ENCODE measurements around the gene TTC9B.
A peak's percentile ranks its signal among the peaks of the same experiment; 100 is the strongest.

Gene TTC9B

DNA sequence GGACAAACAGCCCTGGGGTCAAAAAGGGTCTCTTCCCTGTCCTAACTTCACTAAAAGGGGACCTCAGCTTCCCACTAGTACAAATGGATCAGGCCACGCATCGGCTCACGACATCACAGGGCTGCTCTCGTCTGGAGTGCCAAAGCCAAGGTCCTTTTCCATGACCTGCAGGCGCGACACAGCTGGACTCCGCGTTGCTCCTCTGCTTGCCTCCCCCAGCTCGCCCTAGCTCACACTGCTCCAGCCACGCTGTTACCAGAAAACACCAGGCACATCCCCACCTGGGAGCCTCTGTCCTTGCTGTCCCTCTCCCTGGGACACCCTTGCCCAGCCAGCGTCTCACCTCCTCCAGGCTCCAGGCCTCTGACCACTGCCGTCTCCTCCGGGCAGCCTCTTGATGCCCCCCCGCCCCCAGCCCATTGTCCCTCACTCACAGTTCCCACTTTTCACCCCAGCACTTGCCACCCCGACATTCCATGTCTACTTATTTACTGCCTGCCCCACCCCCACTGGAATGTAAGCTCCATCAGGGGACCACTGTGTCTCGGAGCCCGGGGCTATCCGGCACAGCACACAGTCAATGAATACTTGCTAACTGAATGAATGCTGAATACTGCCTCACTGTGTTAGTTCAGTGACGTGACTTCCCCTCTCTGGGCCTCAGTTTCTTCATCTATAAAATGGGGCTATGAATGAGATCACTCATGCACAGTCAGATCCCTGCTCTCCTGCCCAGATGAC is 46.3 kb upstream of the TTC9B start:
- no peak for DNase-seq (ENCODE audit: low read depth)
- TF ChIP-seq, protein P1, sequence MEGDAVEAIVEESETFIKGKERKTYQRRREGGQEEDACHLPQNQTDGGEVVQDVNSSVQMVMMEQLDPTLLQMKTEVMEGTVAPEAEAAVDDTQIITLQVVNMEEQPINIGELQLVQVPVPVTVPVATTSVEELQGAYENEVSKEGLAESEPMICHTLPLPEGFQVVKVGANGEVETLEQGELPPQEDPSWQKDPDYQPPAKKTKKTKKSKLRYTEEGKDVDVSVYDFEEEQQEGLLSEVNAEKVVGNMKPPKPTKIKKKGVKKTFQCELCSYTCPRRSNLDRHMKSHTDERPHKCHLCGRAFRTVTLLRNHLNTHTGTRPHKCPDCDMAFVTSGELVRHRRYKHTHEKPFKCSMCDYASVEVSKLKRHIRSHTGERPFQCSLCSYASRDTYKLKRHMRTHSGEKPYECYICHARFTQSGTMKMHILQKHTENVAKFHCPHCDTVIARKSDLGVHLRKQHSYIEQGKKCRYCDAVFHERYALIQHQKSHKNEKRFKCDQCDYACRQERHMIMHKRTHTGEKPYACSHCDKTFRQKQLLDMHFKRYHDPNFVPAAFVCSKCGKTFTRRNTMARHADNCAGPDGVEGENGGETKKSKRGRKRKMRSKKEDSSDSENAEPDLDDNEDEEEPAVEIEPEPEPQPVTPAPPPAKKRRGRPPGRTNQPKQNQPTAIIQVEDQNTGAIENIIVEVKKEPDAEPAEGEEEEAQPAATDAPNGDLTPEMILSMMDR (IDR thresholded peaks at IDR 0.05; ENCODE audit: control insufficient read depth, extremely low read depth, insufficient read depth) = no peak
- no peak overlapping the region for H3K4me3 ChIP-seq (ENCODE audit: low read depth, low read length)

DNA sequence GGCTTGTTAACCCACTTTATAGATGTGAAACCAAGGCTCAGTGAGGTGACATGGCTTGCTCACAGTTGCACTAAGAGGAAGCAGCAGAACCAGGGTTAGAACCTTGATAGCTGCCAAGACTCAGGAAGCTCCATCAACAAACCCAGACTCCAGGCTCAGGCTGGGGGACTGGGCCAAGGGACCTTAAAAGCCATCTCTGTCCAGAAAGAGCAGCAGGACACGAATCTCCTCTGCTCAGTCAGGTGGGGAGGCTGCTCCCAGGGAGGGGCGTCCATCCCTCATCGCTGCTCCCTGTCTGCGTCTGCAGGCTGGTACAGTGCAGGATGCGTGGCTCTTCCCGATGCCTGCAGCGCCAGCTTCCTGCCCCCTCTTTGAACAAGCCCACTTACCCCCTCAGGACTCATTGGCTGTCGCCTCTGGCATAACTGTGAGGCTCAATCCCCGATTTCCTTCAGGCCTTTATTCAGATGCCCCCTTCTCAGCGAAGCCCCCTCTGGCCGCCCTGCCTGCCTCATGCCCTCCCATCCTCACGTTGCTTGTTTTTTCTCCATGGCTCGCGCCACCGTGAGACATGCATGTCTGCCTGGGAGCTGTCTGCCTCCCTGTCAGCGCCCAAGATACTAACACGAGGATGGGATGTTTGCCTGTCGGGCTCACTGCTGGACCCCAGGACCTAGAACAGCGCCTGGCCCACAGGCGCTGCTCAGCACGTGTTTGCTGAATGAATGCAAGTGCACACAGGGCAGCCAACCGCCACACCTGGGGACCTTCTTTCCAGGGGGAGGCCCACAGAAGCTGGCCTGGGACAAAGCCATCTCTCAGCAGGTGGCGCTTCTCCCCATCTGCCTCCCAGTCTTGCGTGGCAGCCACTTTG is 45.5 kb upstream of the TTC9B start:
- DNase-seq (ENCODE audit: low read depth) = no peak
- no peak overlapping the region for H3K4me3 ChIP-seq (ENCODE audit: low read depth, low read length)
- TF ChIP-seq, protein P1 (IDR thresholded peaks at IDR 0.05; ENCODE audit: control insufficient read depth, extremely low read depth, insufficient read depth) = no peak

DNA sequence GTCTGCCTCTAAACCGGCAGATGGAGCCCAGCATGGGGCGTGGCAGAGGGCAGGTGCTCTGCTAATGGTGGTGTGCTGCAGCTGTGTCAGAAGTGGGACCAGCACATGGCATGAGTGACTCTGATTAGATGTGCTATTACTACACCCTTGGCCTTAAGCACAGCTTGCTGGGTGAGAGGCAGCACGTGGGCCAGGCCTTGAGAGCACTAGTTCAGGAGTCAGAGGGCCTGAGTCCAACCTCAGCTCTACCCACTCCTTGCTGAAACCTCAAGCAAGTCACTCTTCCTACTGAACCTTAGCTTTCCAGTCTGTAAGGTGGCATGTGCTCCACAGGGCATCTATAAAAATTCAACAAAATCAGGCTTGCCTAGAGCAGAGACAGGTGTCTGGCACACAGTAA is 44.2 kb upstream of the TTC9B start:
- TF ChIP-seq, protein P1 (IDR thresholded peaks at IDR 0.05; ENCODE audit: control insufficient read depth, extremely low read depth, insufficient read depth) = no peak
- DNase-seq (ENCODE audit: low read depth) = no peak
- H3K4me3 ChIP-seq (ENCODE audit: low read depth, low read length) = no peak overlapping the region

DNA sequence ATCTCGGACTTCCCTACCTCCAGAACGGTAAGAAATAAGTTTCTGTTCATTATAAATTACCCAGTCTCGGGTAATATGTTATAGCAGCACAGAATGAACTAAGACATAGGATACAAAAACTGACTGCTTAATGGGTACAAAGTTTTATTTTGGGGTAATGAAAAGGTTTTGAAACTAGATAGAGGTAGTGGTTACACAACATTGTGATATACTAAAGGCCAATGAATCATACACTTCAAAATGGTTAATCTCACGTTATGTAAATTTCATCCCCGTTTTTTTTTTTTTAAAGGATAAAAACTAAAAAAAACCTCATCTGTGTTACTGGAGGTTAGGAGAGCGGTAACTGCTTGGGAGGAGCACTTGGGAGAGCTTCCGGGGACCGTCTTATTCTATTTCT is 43.4 kb upstream of the TTC9B start:
- TF ChIP-seq, protein P1 (IDR thresholded peaks at IDR 0.05; ENCODE audit: control insufficient read depth, extremely low read depth, insufficient read depth) = no peak

DNA sequence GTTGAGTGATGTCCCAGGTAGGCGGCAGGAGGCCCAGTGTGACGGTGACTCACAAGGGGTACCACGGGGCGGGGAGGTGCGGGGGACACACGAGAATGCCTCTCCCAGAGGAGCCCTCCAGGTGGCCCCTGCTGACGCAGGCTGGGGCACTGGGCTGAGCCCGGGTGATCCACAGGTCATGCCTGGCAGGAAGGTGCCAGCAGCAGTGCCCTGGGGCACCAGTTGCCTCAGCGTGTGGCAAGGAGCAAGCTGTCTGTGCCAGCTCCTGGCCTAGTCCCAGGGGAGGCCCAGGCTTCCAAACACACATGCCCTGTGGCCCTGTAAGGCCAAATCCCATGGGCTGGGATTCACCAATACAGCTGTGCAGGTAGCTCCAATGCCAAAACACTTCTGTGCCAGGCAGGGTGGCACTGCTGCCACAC is 38.9 kb upstream of the TTC9B start:
- TF ChIP-seq, protein P1 (IDR thresholded peaks at IDR 0.05; ENCODE audit: control insufficient read depth, extremely low read depth, insufficient read depth) = no peak
- peak; percentile 97 for DNase-seq (ENCODE audit: low read depth)

More for the DNA sequence above, 43.4 kb upstream of the TTC9B start:
- H3K4me3 ChIP-seq (ENCODE audit: low read depth, low read length) = no peak overlapping the region
- no peak for DNase-seq (ENCODE audit: low read depth)

DNA sequence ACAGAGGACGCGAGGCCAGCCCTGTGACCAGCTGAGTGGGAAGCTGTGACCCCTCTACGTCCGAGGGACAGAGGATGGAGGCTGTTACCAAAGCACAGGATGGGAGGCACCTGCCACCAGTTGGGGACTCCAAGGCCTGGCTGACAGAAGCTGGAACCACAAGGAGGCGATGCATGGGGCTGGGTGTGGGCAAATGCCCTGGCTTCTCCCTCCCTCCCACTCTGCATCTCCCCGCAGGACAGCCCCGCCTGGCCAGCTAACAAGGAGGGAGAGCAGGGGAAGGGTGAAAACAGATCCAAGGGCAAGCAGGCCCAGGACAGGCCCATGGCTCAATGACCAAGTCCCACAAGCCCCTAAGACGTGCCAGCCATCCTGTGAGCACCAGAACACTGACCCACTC is 38.3 kb upstream of the TTC9B start:
- no peak overlapping the region for H3K4me3 ChIP-seq (ENCODE audit: low read depth, low read length)
- DNase-seq (ENCODE audit: low read depth) = no peak
- TF ChIP-seq, protein P1 (IDR thresholded peaks at IDR 0.05; ENCODE audit: control insufficient read depth, extremely low read depth, insufficient read depth) = no peak

More for the DNA sequence above, 38.9 kb upstream of the TTC9B start:
- no peak overlapping the region for H3K4me3 ChIP-seq (ENCODE audit: low read depth, low read length)
